Activated effector memory CD4-positive, alpha-beta T cell treated with Interleukin-2 at 50 U/mL for 16 hours (primary cell): Measurements from ENCODE around the gene KLHL7.
"Not testable (repeated sequence)": the region's sequence is repeated elsewhere in the genome, so short reads cannot be mapped to it uniquely, and the experiment has no call there.

Source experiments
- DNase-seq: peaks from one replicate; pipeline ENCODE4 v3.0.0-alpha.2; 2020

KLHL7 gene

GRCh38 chr7:23107781-23108180 is 2.2 kb downstream of the KLHL7 start:
- DNase-seq: no peak

- DNase-seq: no peak
These were observed 3.4 kb downstream of the KLHL7 start for GRCh38 chr7:23108995-23109394.

GRCh38 chr7:23109470-23109869 is 3.9 kb downstream of the KLHL7 start:
- DNase-seq: no peak

GRCh38 chr7:23114896-23115295 is 9.3 kb downstream of the KLHL7 start:
- no peak for DNase-seq

GRCh38 chr7:23115991-23116390 is 10.4 kb downstream of the KLHL7 start:
- DNase-seq: no peak

- DNase-seq: no peak
These were observed 12.3 kb downstream of the KLHL7 start for GRCh38 chr7:23117841-23118240.

GRCh38 chr7:23120106-23120505 is 14.5 kb downstream of the KLHL7 start:
- DNase-seq: no peak

GRCh38 chr7:23121165-23121564 is 15.6 kb downstream of the KLHL7 start:
- DNase-seq: no peak

- DNase-seq: no peak
These were observed 17.4 kb downstream of the KLHL7 start for GRCh38 chr7:23123007-23123406.

- no peak for DNase-seq
These were observed 17.9 kb downstream of the KLHL7 start for GRCh38 chr7:23123465-23123864.

GRCh38 chr7:23129036-23129435 is 23.5 kb downstream of the KLHL7 start:
- DNase-seq: no peak

GRCh38 chr7:23131799-23132198 is 26.2 kb downstream of the KLHL7 start:
- not testable (repeated sequence) for DNase-seq

- no peak for DNase-seq
These were observed 28.2 kb downstream of the KLHL7 start for GRCh38 chr7:23133797-23134196.

GRCh38 chr7:23135755-23136154 is 30.2 kb downstream of the KLHL7 start:
- no peak for DNase-seq

GRCh38 chr7:23136216-23136615 is 30.6 kb downstream of the KLHL7 start:
- no peak for DNase-seq

GRCh38 chr7:23157679-23158078 is 52.1 kb downstream of the KLHL7 start:
- no peak for DNase-seq

- DNase-seq: no peak
These were observed 53.0 kb downstream of the KLHL7 start for GRCh38 chr7:23158546-23158945.

GRCh38 chr7:23161482-23161881 is 55.9 kb downstream of the KLHL7 start:
- no peak for DNase-seq

GRCh38 chr7:23164846-23165245 is 59.3 kb downstream of the KLHL7 start:
- DNase-seq: no peak

GRCh38 chr7:23165316-23165715 is 59.7 kb downstream of the KLHL7 start:
- DNase-seq: no peak

GRCh38 chr7:23167691-23168090 is 62.1 kb downstream of the KLHL7 start:
- DNase-seq: no peak

GRCh38 chr7:23168111-23168885 is 62.7 kb downstream of the KLHL7 start:
- DNase-seq: no peak

- no peak for DNase-seq
These were observed 70.4 kb downstream of the KLHL7 start for GRCh38 chr7:23175938-23176337.

- DNase-seq: peak; percentile 92
These were observed 76.3 kb downstream of the KLHL7 start, which contains the start of gene NUP42 for GRCh38 chr7:23181684-23182553. NUP42 (plus strand) TSS chr7:23182048; CDS start chr7:23182086, 38 bp downstream.
